AG09309 (cell line): ENCODE measurements around the gene SNAI3.

Experiments used
- DNase-seq: peaks from one replicate; pipeline ENCODE4 v3.0.0-alpha.2; 2010; ENCODE audit warnings: low read depth
- H3K4me3 ChIP-seq: 2 replicates; pipeline ENCODE4 v1.5.1; 2011; ENCODE audit warnings: mild to moderate bottlenecking, low read depth, low read length, moderate library complexity; ENCODE audit not compliant: control insufficient read depth
- CTCF ChIP-seq: IDR thresholded peaks from 2 replicates; pipeline ENCODE4 v1.5.1; 2011; ENCODE audit warnings: mild to moderate bottlenecking, low read depth, low read length, inconsistent platforms; ENCODE audit not compliant: insufficient read depth, control insufficient read depth; ENCODE audit errors: missing control alignments

The SNAI3 gene

GRCh38 chr16:88684569-88685155 is 1.6 kb downstream of the SNAI3 start:
- no peak for DNase-seq
- TF ChIP-seq CTCF = no peak
- no peak overlapping the region for H3K4me3 ChIP-seq

GRCh38 chr16:88681709-88682451 is 4.4 kb downstream of the SNAI3 start:
- no peak for DNase-seq
- TF ChIP-seq CTCF = no peak
- no peak overlapping the region for H3K4me3 ChIP-seq

- TF ChIP-seq CTCF = peak; percentile 9
- no peak overlapping the region for H3K4me3 ChIP-seq
- no peak for DNase-seq
Measured at GRCh38 chr16:88681084-88681680, 5.1 kb downstream of the SNAI3 start.

- no peak overlapping the region for H3K4me3 ChIP-seq
- DNase-seq = no peak
- TF ChIP-seq CTCF = no peak
Measured at GRCh38 chr16:88680554-88681083, 5.7 kb downstream of the SNAI3 start.

- TF ChIP-seq CTCF = no peak
- DNase-seq = no peak
Measured at GRCh38 chr16:88678224-88678979, 7.9 kb downstream of the SNAI3 start.

GRCh38 chr16:88677721-88678120 is 8.6 kb downstream of the SNAI3 start:
- DNase-seq = no peak
- no peak for TF ChIP-seq CTCF
- no peak overlapping the region for H3K4me3 ChIP-seq

More at GRCh38 chr16:88678224-88678979, 7.9 kb downstream of the SNAI3 start:
- H3K4me3 ChIP-seq = no peak overlapping the region
